ENCODE data around the gene ABITRAM.

- TF ChIP-seq POLR2A (IDR thresholded peaks at IDR 0.05; ENCODE audit: low read depth, low read length) (no peak), TAF1 (IDR thresholded peaks at IDR 0.05; ENCODE audit: borderline replicate concordance, low read depth, low read length) (no peak)
Measured at GRCh38 chr9:108900176-108900575, 34.0 kb upstream of the ABITRAM start.
